ENCODE measurements around the gene BNC1. TPM values are rescaled to one million over a fixed set of nuclear protein-coding genes. Genes with fewer than 3 reads are reported as not detected.

The BNC1 gene
- total RNA-seq, 1 experiment from 2014 or later = not detected

GRCh38 chr15:83206526-83207008, 77.9 kb downstream of the BNC1 start:
- Mint-ChIP-seq H3K36me3 (ENCODE audit: insufficient read depth, unreplicated experiment) (peaks cover 13% of the 10 kb centered on the region), H3K4me3 (ENCODE audit: low read depth, unreplicated experiment) (no peak overlapping the region), H3K4me1 (ENCODE audit: low read depth, unreplicated experiment) (peaks cover 42% of the 10 kb centered on the region), H3K9me3 (ENCODE audit: low read depth, unreplicated experiment) (no peaks in the 10 kb centered on the region), H3K27ac (ENCODE audit: unreplicated experiment) (peak overlapping the region; percentile 90), H3K27me3 (ENCODE audit: unreplicated experiment) (no peaks in the 10 kb centered on the region)
- CTCF ChIA-PET = interaction anchor here (0.6 kb wide), 1 partner anchor 140 kb away, joined by 3 read pairs; no protein-coding TSS in a partner anchor
- peak; percentile 24 for DNase-seq
- intact Hi-C loops (cut with micrococcal nuclease; ENCODE audit: unreplicated experiment) = loop anchor here (5.0 kb wide), 2 partner anchors 139 to 194 kb away; partner anchors contain the start of genes BTBD1 and C15orf40
- BruUV-seq (replicated peaks) = no TSS peak
- no peak for TF ChIP-seq CTCF (IDR thresholded peaks at IDR 0.05; ENCODE audit: unreplicated experiment)

Other genes starting within 250 kb of the BNC1 start
- gene BTBD1, start 217.4 kb downstream of the BNC1 start, total RNA-seq (2022) = 73.2 and 77.3 TPM in 2 replicates
- gene TM6SF1, start 177.0 kb downstream of the BNC1 start, total RNA-seq (2022) = not detected in 2 replicates
- 62.9 and 69.4 TPM in 2 replicates for gene HDGFL3, start 76.8 kb downstream of the BNC1 start, total RNA-seq (2022)
- gene SH3GL3, start 162.7 kb upstream of the BNC1 start, total RNA-seq (2022) = 0.24 and 0.61 TPM in 2 replicates

Measured in Calu3 (cell line).